Breast epithelium (tissue), 3 donors: ENCODE results near the gene TAS2R8.

Experiments used
- CTCF ChIP-seq, 3 donors: fragments of 450-650 bp; IDR thresholded peaks; one replicate each; pipeline ENCODE4 v1.5.1; 2016 to 2017; ENCODE audit warnings: antibody characterized with exemption in 3 of 3, mild to moderate bottlenecking in 3 of 3, moderate library complexity in 3 of 3
- POLR2A ChIP-seq: fragments of 450-650 bp; IDR thresholded peaks from one replicate; pipeline ENCODE4 v1.6.1; 2016; ENCODE audit warnings: antibody characterized with exemption, mild to moderate bottlenecking, moderate library complexity

GRCh38 chr12:10802587-10802986 is 4.5 kb downstream of the TAS2R8 start, which contains the start of gene TAS2R7:
- TF ChIP-seq CTCF (IDR thresholded peaks at IDR 0.05) = no peak
- no peak for TF ChIP-seq POLR2A
